Measurements from ENCODE around the gene ADCY10. TPM values are rescaled to one million over a fixed set of nuclear protein-coding genes. Genes with fewer than 3 reads are reported as not detected.

Gene ADCY10
- total and polyA plus RNA-seq, 2 of the 8 experiments (the other 6 are each of a cell fraction or from before 2014, with no cell fraction given), result 0.02 TPM; not detected in 1

DNA sequence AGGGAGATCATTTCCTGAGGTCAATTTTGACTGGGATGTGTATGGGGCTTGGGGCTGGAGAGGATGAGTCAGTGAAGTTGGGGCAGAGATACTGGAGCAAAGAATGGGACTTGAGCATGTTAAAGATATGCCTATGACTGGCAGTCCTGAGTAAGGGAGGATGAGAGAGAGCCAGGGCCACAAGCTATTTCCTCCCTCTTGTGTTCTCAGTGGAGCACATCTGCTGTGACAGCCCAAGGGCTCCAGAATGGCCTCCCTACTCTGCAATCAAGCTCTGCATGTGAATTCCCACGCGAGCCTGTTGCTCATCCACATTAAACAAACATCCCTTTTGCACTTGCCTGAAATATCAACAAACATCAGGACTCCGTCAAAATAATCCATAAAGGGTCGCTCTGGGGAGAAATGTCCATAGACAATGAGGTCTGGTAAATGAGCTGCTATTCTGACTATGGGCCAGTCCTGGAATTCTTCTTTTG lies 9.2 kb downstream of the ADCY10 start:
- Histone ChIP-seq H3K23ac (ENCODE audit: insufficient read length) (no peak overlapping the region), H3K79me2 (ENCODE audit: control insufficient read depth in 1 of 2, insufficient read depth in 2 of 2, low read length in 2 of 2) (no peaks in the 10 kb centered on the region), H3K36me3 (ENCODE audit: control insufficient read depth in 2 of 4, insufficient read depth in 4 of 4, low read length in 3 of 4) (no peaks in the 10 kb centered on the region; a peak in 1 of 8 replicates), H3K27me3 (replicated peaks in 1 of 4; ENCODE audit: control insufficient read depth in 3 of 4, extremely low read depth in 1 of 4, insufficient read depth in 3 of 4, low read length in 3 of 4) (no peaks in the 10 kb centered on the region), H2AK5ac (ENCODE audit: low read depth, low read length) (no peak overlapping the region), H3K23me2 (ENCODE audit: low read depth, low read length) (no peaks in the 10 kb centered on the region), H3K9me3 (ENCODE audit: insufficient read depth in 2 of 2, low read depth in 1 of 2, low read length in 1 of 2) (peaks cover 3 to 7% of the 10 kb centered on the region in 2 experiments), H3K79me1 (ENCODE audit: low read depth, low read length) (no peaks in the 10 kb centered on the region), H3K18ac (ENCODE audit: extremely low read depth, low read length) (no peak overlapping the region), H3K4me1 (replicated peaks in 1 of 4; ENCODE audit: control insufficient read depth in 3 of 4, insufficient read depth in 4 of 4, low read length in 3 of 4) (peaks cover 0 to 6% (median 3%) of the 10 kb centered on the region in 4 experiments; a peak in 4 of 7 replicates), H3K56ac (replicated peaks; ENCODE audit: insufficient read length, low read depth, low read length) (no peak overlapping the region), H2BK12ac (ENCODE audit: low read depth, low read length) (no peak overlapping the region), H2AFZ (ENCODE audit: low read length) (no peak overlapping the region), H4K91ac (replicated peaks; ENCODE audit: insufficient read length, low read length) (no peak overlapping the region), H3K9ac (replicated peaks in 1 of 4; ENCODE audit: extremely low read depth in 1 of 4, low read depth in 3 of 4, low read length in 3 of 4) (no peak overlapping the region), H2BK120ac (replicated peaks; ENCODE audit: low read depth, low read length) (no peak overlapping the region), H4K20me1 (replicated peaks in 1 of 2; ENCODE audit: control insufficient read depth in 1 of 2, insufficient read depth in 2 of 2, low read length in 2 of 2) (no peaks in the 10 kb centered on the region), H3K4ac (replicated peaks; ENCODE audit: insufficient read length, low read depth, low read length) (no peak overlapping the region), H2BK20ac (ENCODE audit: low read length) (no peak overlapping the region), H3K14ac (ENCODE audit: insufficient read length) (no peak overlapping the region), H3K4me2 (ENCODE audit: insufficient read depth in 1 of 2, low read depth in 2 of 2, low read length in 2 of 2) (no peak overlapping the region), H2BK5ac (ENCODE audit: low read depth, low read length) (0 out of 2 replicates have a peak overlapping the region, but pooled peaks have one; percentile 20), H2BK15ac (ENCODE audit: low read length) (no peak overlapping the region), H4K8ac (ENCODE audit: extremely low read depth, insufficient read depth, low read length) (no peak overlapping the region), H3K27ac (ENCODE audit: low read depth, low read length) (no peak overlapping the region), H3K4me3 (ENCODE audit: extremely low read depth in 1 of 4, insufficient read depth in 2 of 4, low read depth in 3 of 4, low read length in 4 of 4) (no peak overlapping the region), H4K5ac (ENCODE audit: insufficient read length, low read depth, low read length) (no peak overlapping the region)
- DNase-seq (ENCODE audit: low read depth in 1 of 2, low spot score in 2 of 2), result no peak
- POLR2A ChIA-PET (ENCODE audit: partially characterized antibody), result interaction anchor here (0.9 to 2.2 kb wide), 6 partner anchors 8 to 176 kb away, joined by 3 to 8 read pairs (median 5); partner anchors contain the start of genes ADCY10, DCAF6 and MPC2
- 83% methylated on average over 4 of the region's 4 CpGs; no CpG with 5 or more reads in 1 of the 2 experiments for WGBS, 2 experiments (ENCODE audit: extremely low coverage in 1 of 2, insufficient coverage in 1 of 2, insufficient read length in 1 of 2, insufficient replicate concordance in 2 of 2, low coverage in 1 of 2, low lambda C conversion rate in 2 of 2, missing lambda C conversion rate in 1 of 2)
- CTCF ChIA-PET (ENCODE audit: partially characterized antibody), result interaction anchor here (0.5 to 1.6 kb wide), 5 partner anchors 22 to 178 kb away, joined by 3 to 8 read pairs (median 3); no protein-coding TSS in a partner anchor
- no peak for FAIRE-seq
- TF ChIP-seq CTBP2 (IDR thresholded peaks at IDR 0.05; ENCODE audit: borderline replicate concordance, insufficient read depth, insufficient read length, low read length) (no peak), SRF (IDR thresholded peaks at IDR 0.05; ENCODE audit: low read depth, low read length) (no peak), SP1 (IDR thresholded peaks at IDR 0.05; ENCODE audit: low read depth, low read length) (no peak), BACH1 (IDR thresholded peaks at IDR 0.05; ENCODE audit: low read length) (no peak), CEBPB (IDR thresholded peaks at IDR 0.05; ENCODE audit: low read depth, low read length) (no peak), NRF1 (IDR thresholded peaks at IDR 0.05; ENCODE audit: low read depth, low read length) (no peak), YY1 (IDR thresholded peaks at IDR 0.05; ENCODE audit: low read depth, low read length) (no peak), ATF3 (IDR thresholded peaks at IDR 0.05; ENCODE audit: insufficient read depth, low read depth, low read length) (no peak), POLR2A (IDR thresholded peaks at IDR 0.05; ENCODE audit: control extremely low read depth in 1 of 2, low read depth in 2 of 2, low read length in 2 of 2) (no peak), POLR2AphosphoS5 (IDR thresholded peaks at IDR 0.05; ENCODE audit: low read depth, low read length) (no peak), CBX5 (IDR thresholded peaks at IDR 0.05; ENCODE audit: low read depth, low read length) (no peak), E2F6 (IDR thresholded peaks at IDR 0.05) (no peak), RBBP5 (IDR thresholded peaks at IDR 0.05; ENCODE audit: borderline replicate concordance, low read depth, low read length) (no peak)
